ENCODE data around the gene TNKS1BP1.
"Not testable (repeated sequence)": the region's sequence is repeated elsewhere in the genome, so short reads cannot be mapped to it uniquely, and the experiment has no call there.

The TNKS1BP1 gene

GRCh38 chr11:57324886-57325734 is at the start of gene TNKS1BP1:
TSS of gene TNKS1BP1 (minus strand) at chr11:57324952. CDS start at chr11:57321885, 3,067 bp downstream.
- peak; percentile 57 for DNase-seq

- no peak for DNase-seq
These were observed 48.4 kb upstream of the TNKS1BP1 start for GRCh38 chr11:57373146-57373545.

GRCh38 chr11:57370941-57371340 is 46.2 kb upstream of the TNKS1BP1 start:
- DNase-seq = no peak

- DNase-seq = no peak
These were observed 45.5 kb upstream of the TNKS1BP1 start for GRCh38 chr11:57370251-57370650.

- DNase-seq = no peak
These were observed 44.1 kb upstream of the TNKS1BP1 start for GRCh38 chr11:57368845-57369232.

GRCh38 chr11:57368106-57368844 is 43.5 kb upstream of the TNKS1BP1 start:
- DNase-seq = no peak

GRCh38 chr11:57364851-57365660 is 40.3 kb upstream of the TNKS1BP1 start:
- no peak for DNase-seq

- DNase-seq = no peak
These were observed 38.7 kb upstream of the TNKS1BP1 start for GRCh38 chr11:57363131-57364080.

GRCh38 chr11:57361926-57362325 is 37.2 kb upstream of the TNKS1BP1 start:
- DNase-seq = no peak

GRCh38 chr11:57361420-57361819 is 36.7 kb upstream of the TNKS1BP1 start:
- not testable (repeated sequence) for DNase-seq

- DNase-seq = no peak
These were observed 36.2 kb upstream of the TNKS1BP1 start for GRCh38 chr11:57360991-57361390.

- DNase-seq = no peak
These were observed 35.3 kb upstream of the TNKS1BP1 start for GRCh38 chr11:57359896-57360690.

GRCh38 chr11:57359396-57359795 is 34.6 kb upstream of the TNKS1BP1 start:
- DNase-seq = no peak

- DNase-seq = no peak
These were observed 34.2 kb upstream of the TNKS1BP1 start for GRCh38 chr11:57358991-57359390.

GRCh38 chr11:57358543-57358961 is 33.8 kb upstream of the TNKS1BP1 start:
- DNase-seq = no peak

GRCh38 chr11:57357856-57358255 is 33.1 kb upstream of the TNKS1BP1 start:
- no peak for DNase-seq

- no peak for DNase-seq
These were observed 32.6 kb upstream of the TNKS1BP1 start for GRCh38 chr11:57357310-57357709.

- no peak for DNase-seq
These were observed 31.5 kb upstream of the TNKS1BP1 start for GRCh38 chr11:57356268-57356667.

GRCh38 chr11:57354699-57355098 is 29.9 kb upstream of the TNKS1BP1 start:
- DNase-seq = no peak

GRCh38 chr11:57353852-57354251 is 29.1 kb upstream of the TNKS1BP1 start:
- DNase-seq = no peak

GRCh38 chr11:57353446-57353845 is 28.7 kb upstream of the TNKS1BP1 start:
- no peak for DNase-seq

All from SHP77 treated with DMSO at 0.1 percent for 48 hours (cell line).